K562 (cell line): ENCODE measurements around the gene GATA5. TPM values are rescaled to one million over a fixed set of nuclear protein-coding genes. Genes with fewer than 3 reads are reported as not detected.

Experiments used
- ATAC-seq: fragments of 200-7000 bp; cut with Tn5 transposase; 3 replicates; pipeline ENCODE4 v1.9.1; 2020; ENCODE audit warnings: moderate library complexity
- BruUV-seq: library from RNA; stranded (reverse); fragments of 400-500 nt; replicated peaks from 2 replicates; lab custom pipeline; 2021; lab: Mats Ljungman, UMichigan
- CTCF ChIA-PET: fragments of 300-600 bp; formaldehyde crosslinking; extraction: SDS; loops from one replicate; lab custom pipeline; 2021; ENCODE audit warnings: low intra/inter-chr PET ratio; lab: Yijun Ruan, JAX
- POLR2A ChIA-PET: fragments of 300-600, 350-650 bp; sonication (Branson Sonifier 250); formaldehyde crosslinking; extraction: SDS; loops from one replicate; lab custom pipeline; 2021; ENCODE audit warnings: antibody characterized with exemption, inconsistent platforms; lab: Yijun Ruan, JAX
- DNase-seq, 4 experiments: peaks; one replicate each; pipeline versions ENCODE4 v3.0.0 to v3.0.0-alpha.2; 2011 to 2018; ENCODE audit warnings: low spot score in 3 of 4, mixed read lengths in 3 of 4; ENCODE audit errors: extremely low read depth in 1 of 4
- FAIRE-seq: peaks from 2 replicates; lab custom pipeline; 2011; peaks lifted over from hg19 to GRCh38; lab: Jason Lieb, UNC
- H2AFZ ChIP-seq: 2 replicates; pipeline ENCODE4 v1.6.0; 2011; ENCODE audit warnings: low read depth, low read length, control low read depth, inconsistent platforms
- H3K27ac ChIP-seq: fragments of 200-600 bp; 3 replicates; pipeline ENCODE4 v1.8.0; 2011; ENCODE audit warnings: low read depth, mild to moderate bottlenecking, control low read depth, inconsistent platforms, low read length, moderate library complexity, mixed read lengths; ENCODE audit errors: extremely low read depth
- H3K27me3 ChIP-seq, 2 experiments: fragments of 300-600 bp in 1 of 2; 2 replicates in 1 of 2; 3 replicates in 1 of 2; pipeline versions ENCODE4 v1.6.0 to v1.8.0; 2011; ENCODE audit warnings: inconsistent platforms in 2 of 2, low read length in 2 of 2, mild to moderate bottlenecking in 1 of 2, mixed read lengths in 1 of 2, moderate library complexity in 1 of 2; ENCODE audit not compliant: control insufficient read depth in 2 of 2, insufficient read depth in 2 of 2
- H3K36me3 ChIP-seq: fragments of 300-600 bp; 3 replicates; pipeline ENCODE4 v1.8.0; 2011; ENCODE audit warnings: mild to moderate bottlenecking, low read length, inconsistent platforms; ENCODE audit not compliant: control insufficient read depth, insufficient read depth
- H3K4me1 ChIP-seq, 2 experiments: fragments of 200-600 bp in 1 of 2; replicated peaks in 1 of 2; 2 replicates in 1 of 2; 3 replicates in 1 of 2; pipeline versions ENCODE4 v1.5.1 to v1.8.0; 2011; ENCODE audit warnings: inconsistent platforms in 2 of 2, low read length in 2 of 2, mild to moderate bottlenecking in 1 of 2, mixed read lengths in 1 of 2, moderate library complexity in 1 of 2; ENCODE audit not compliant: control insufficient read depth in 2 of 2, insufficient read depth in 2 of 2
- H3K4me2 ChIP-seq: 2 replicates; pipeline ENCODE4 v1.6.1; 2011; ENCODE audit warnings: low read length, control low read depth, inconsistent platforms, mixed read lengths; ENCODE audit not compliant: insufficient read depth
- H3K4me3 ChIP-seq: fragments of 200-600 bp; sonication (generic), shearing (Covaris generic); 2 replicates; pipeline ENCODE4 v1.5.1; 2016; ENCODE audit warnings: control low read depth, inconsistent platforms
- H3K79me2 ChIP-seq: fragments of 200-600 bp; 3 replicates; pipeline ENCODE4 v1.8.0; 2011; ENCODE audit warnings: low read length, inconsistent platforms; ENCODE audit not compliant: control insufficient read depth, insufficient read depth
- H3K9ac ChIP-seq, 2 experiments: 2 replicates each; pipeline versions ENCODE4 v1.6.0 to v1.6.1; 2011; ENCODE audit warnings: low read depth in 2 of 2, low read length in 2 of 2, control low read depth in 1 of 2, inconsistent platforms in 1 of 2, mild to moderate bottlenecking in 1 of 2, mixed read lengths in 1 of 2; ENCODE audit not compliant: insufficient read depth in 1 of 2
- H3K9me1 ChIP-seq: one replicate; pipeline ENCODE4 v1.6.0; 2011; ENCODE audit warnings: inconsistent platforms, mild to moderate bottlenecking, low read length, moderate library complexity; ENCODE audit not compliant: control insufficient read depth, insufficient read depth
- H3K9me3 ChIP-seq: replicated peaks from 2 replicates; pipeline ENCODE4 v1.5.1; 2011; ENCODE audit warnings: low read depth, low read length, inconsistent platforms; ENCODE audit not compliant: control insufficient read depth, insufficient read depth
- H4K20me1 ChIP-seq: replicated peaks from 2 replicates; pipeline ENCODE4 v1.6.1; 2011; ENCODE audit warnings: low read length, inconsistent platforms, mixed read lengths; ENCODE audit not compliant: control insufficient read depth, insufficient read depth
- NR2C2 ChIP-seq, 2 experiments: fragments of 200-800 bp in 1 of 2; sonication (Bioruptor generic) in 1 of 2; sonication (generic) in 1 of 2; formaldehyde crosslinking in 1 of 2; IDR thresholded peaks; 2 replicates each; pipeline versions ENCODE4 v1.6.1 to v1.8.0; 2016 to 2022; ENCODE audit warnings: mild to moderate bottlenecking in 1 of 2, missing compliant biosample characterization in 1 of 2, missing genetic modification characterization in 1 of 2, missing genetic modification reagents in 1 of 2
- SMAD2 ChIP-seq: fragments of 150-350 bp; IDR thresholded peaks from 2 replicates; pipeline ENCODE4 v1.6.1; 2014; ENCODE audit warnings: low read depth, mild to moderate bottlenecking, low read length
- SMAD4 ChIP-seq: fragments of 250-450 bp; sonication (Bioruptor Pico); conservative IDR thresholded peaks from 2 replicates; pipeline ENCODE4 v1.8.0; 2021; ENCODE audit warnings: inconsistent platforms, mild to moderate bottlenecking, moderate library complexity
- STAT5A ChIP-seq: IDR thresholded peaks from 2 replicates; pipeline ENCODE4 v1.6.1; 2012; ENCODE audit warnings: low read length, inconsistent platforms, borderline replicate concordance
- TCFL5 ChIP-seq: fragments of 250-450 bp; sonication (Bioruptor Pico); conservative IDR thresholded peaks from 2 replicates; pipeline ENCODE4 v1.6.1; 2021; ENCODE audit warnings: mild to moderate bottlenecking, moderate library complexity, matching md5 sums
- ZBTB7A ChIP-seq: IDR thresholded peaks from 2 replicates; pipeline ENCODE4 v1.6.1; 2011; ENCODE audit warnings: low read depth, mild to moderate bottlenecking, low read length, moderate library complexity, borderline replicate concordance; ENCODE audit not compliant: control insufficient read depth
- ZFP36 ChIP-seq: fragments of 150-350 bp; IDR thresholded peaks from 2 replicates; pipeline ENCODE4 v1.6.1; 2018; ENCODE audit warnings: low read length, low read depth; ENCODE audit not compliant: partially characterized antibody
- ZNF133 ChIP-seq: fragments of 250-450 bp; sonication (Bioruptor Pico); IDR thresholded peaks from 2 replicates; pipeline ENCODE4 v1.4.0; 2020; ENCODE audit warnings: mild to moderate bottlenecking
- ZNF830 ChIP-seq: fragments of 250-450 bp; sonication (Bioruptor Pico); IDR thresholded peaks from 2 replicates; pipeline ENCODE4 v1.5.0; 2021; ENCODE audit warnings: mild to moderate bottlenecking
- WGBS: fragments of 100-300 bp; shearing (Covaris generic); methylation state at CpG from one replicate; pipeline ENCODE4 v1.1.6; 2016; ENCODE audit warnings: low coverage, mixed read lengths; ENCODE audit not compliant: insufficient coverage; ENCODE audit errors: missing lambda C conversion rate; 5-methylcytosine and 5-hydroxymethylcytosine counted together
- in situ Hi-C: fragments of 300-500 bp; cut with MboI; formaldehyde crosslinking; loops from 4 replicates; pipeline ENCODE4 v1.15.0; 2018; ENCODE audit warnings: inconsistent platforms, mixed read lengths
- intact Hi-C: fragments of 100-400 bp; cut with micrococcal nuclease; formaldehyde crosslinking; loops from 2 replicates; pipeline ENCODE4 v1.14.2; 2022
- polyA plus RNA-seq, 8 experiments: library from polyadenylated mRNA; depleted of rRNA in 4 of 8; stranded (reverse) in 5 of 8; unstranded in 3 of 8; fragments of >200 nt; fragmentation: Nextera tagmentation in 2 of 8; fragmentation: Illumina TruSeq in 1 of 8; extraction: Ambion mirVana in 2 of 8; extraction: Trizol in 1 of 8; gene quantifications; 2 replicates each; pipeline versions ENCODE4 v1.2.1 to v1.2.3, GENCODE V29; 2011 to 2014; ENCODE audit warnings: inconsistent platforms in 1 of 8, missing spikeins in 1 of 8
- total RNA-seq, 7 experiments: library from RNA; depleted of rRNA in 6 of 7; stranded (reverse); fragments of >200 nt in 6 of 7; fragmentation: Illumina TruSeq in 2 of 7; extraction: Trizol in 2 of 7; gene quantifications; 2 replicates each; pipeline versions ENCODE4 v1.2.1 to v1.2.3, GENCODE V29; 2011 to 2021; ENCODE audit warnings: low replicate concordance in 1 of 7
- TF ChIP-seq, protein P1 (sequence below): fragments of 450-650 bp; IDR thresholded peaks from 2 replicates; pipeline ENCODE4 v1.6.1; 2016; ENCODE audit warnings: borderline replicate concordance

The GATA5 gene
- total and polyA plus RNA-seq, 9 of the 15 experiments (the other 6 are each of a cell fraction or from before 2014, with no cell fraction given), result 0.09 to 0.57 (median 0.20) TPM; not detected in 3

DNA sequence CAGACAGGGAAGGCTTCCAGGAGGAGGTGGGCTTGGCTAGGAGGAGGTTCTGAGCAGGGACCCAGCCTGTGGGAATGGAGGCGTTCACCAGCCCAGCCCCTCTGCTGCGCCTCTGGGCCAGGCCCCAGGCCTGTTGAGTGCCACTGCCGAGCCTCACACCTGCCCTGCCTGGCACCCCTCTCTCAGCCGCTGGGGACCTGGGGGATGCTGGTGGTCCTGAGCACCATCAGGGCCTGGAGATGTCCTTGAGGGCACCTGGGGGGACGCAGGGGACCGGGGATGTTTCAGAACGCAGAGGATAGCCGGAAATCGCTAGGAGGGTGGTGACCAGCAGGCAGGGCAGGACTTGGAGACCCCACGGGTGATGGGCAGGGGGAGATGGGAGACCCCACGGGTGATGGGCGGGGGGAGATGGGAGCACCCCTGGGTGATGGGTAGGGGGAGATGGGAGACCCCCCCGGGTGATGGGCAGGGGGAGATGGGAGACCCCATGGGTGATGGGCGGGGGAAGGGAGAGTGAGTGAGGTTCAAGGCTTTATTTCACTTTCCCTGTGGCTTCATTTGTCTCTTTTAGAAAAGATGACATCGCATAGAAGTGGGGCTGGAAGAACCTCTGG, 12.7 kb downstream of the GATA5 start:
- ChIA-PET CTCF (no interaction called here), POLR2A (no interaction called here)
- WGBS, result 21% methylated on average over 11 of the region's 15 CpGs
- DNase-seq (no peak), FAIRE-seq (no peak), ATAC-seq (no peak)
- no peak overlapping the region for H3K4me3 ChIP-seq
- no peak overlapping the region for H3K4me2 ChIP-seq
- peaks cover 2 to 48% of the 10 kb centered on the region in 2 experiments; a peak in 3 of 5 replicates for H3K27me3 ChIP-seq
- H3K9me3 ChIP-seq, result no peaks in the 10 kb centered on the region
- no peak overlapping the region for H2AFZ ChIP-seq
- no peaks in the 10 kb centered on the region; the same call in 1 of the 2 replicates for H4K20me1 ChIP-seq
- BruUV-seq, result no TSS peak
- intact Hi-C loops, result no loop called here
- no peak overlapping the region; a peak in 1 of 4 replicates for H3K9ac ChIP-seq
- in situ Hi-C loops, result no loop called here
- no peaks in the 10 kb centered on the region for H3K79me2 ChIP-seq
- H3K36me3 ChIP-seq, result no peaks in the 10 kb centered on the region
- peaks cover 13 to 71% of the 10 kb centered on the region in 2 experiments for H3K4me1 ChIP-seq
- no peaks in the 10 kb centered on the region for H3K9me1 ChIP-seq
- no peak overlapping the region for H3K27ac ChIP-seq
- TF ChIP-seq ZNF830, result no peak
- TF ChIP-seq ZBTB7A, result 0 out of 2 replicates have a peak, but pooled peaks have one; percentile 32
- TF ChIP-seq SMAD4 (CRISPR knock-in tag), result no peak
- TF ChIP-seq, protein P1, sequence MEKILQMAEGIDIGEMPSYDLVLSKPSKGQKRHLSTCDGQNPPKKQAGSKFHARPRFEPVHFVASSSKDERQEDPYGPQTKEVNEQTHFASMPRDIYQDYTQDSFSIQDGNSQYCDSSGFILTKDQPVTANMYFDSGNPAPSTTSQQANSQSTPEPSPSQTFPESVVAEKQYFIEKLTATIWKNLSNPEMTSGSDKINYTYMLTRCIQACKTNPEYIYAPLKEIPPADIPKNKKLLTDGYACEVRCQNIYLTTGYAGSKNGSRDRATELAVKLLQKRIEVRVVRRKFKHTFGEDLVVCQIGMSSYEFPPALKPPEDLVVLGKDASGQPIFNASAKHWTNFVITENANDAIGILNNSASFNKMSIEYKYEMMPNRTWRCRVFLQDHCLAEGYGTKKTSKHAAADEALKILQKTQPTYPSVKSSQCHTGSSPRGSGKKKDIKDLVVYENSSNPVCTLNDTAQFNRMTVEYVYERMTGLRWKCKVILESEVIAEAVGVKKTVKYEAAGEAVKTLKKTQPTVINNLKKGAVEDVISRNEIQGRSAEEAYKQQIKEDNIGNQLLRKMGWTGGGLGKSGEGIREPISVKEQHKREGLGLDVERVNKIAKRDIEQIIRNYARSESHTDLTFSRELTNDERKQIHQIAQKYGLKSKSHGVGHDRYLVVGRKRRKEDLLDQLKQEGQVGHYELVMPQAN, result no peak
- no peak for TF ChIP-seq STAT5A
- TF ChIP-seq NR2C2 (CRISPR knock-in tag; IDR thresholded peaks at IDR 0.05), result no peak
- no peak for TF ChIP-seq NR2C2 (tag; IDR thresholded peaks at IDR 0.05)
- TF ChIP-seq ZNF133 (CRISPR knock-in tag), result no peak
- no peak for TF ChIP-seq SMAD2
- peak; percentile 62 for TF ChIP-seq ZFP36
- TF ChIP-seq TCFL5 (CRISPR knock-in tag), result no peak
